ENCODE measurements around the gene APOL4.
"Not testable (repeated sequence)": the region's sequence is repeated elsewhere in the genome, so short reads cannot be mapped to it uniquely, and the experiment has no call there.

APOL4 gene

GRCh38 chr22:36229649-36230048 lies 28.0 kb upstream of the APOL4 start:
- not testable (repeated sequence) for DNase-seq

GRCh38 chr22:36228944-36229343 lies 27.3 kb upstream of the APOL4 start:
- no peak for DNase-seq

- not testable (repeated sequence) for DNase-seq
Observed at GRCh38 chr22:36228369-36228768, 26.8 kb upstream of the APOL4 start.

- DNase-seq: no peak
Observed at GRCh38 chr22:36227806-36228205, 26.2 kb upstream of the APOL4 start.

- no peak for DNase-seq
Observed at GRCh38 chr22:36227396-36227795, 25.8 kb upstream of the APOL4 start.

GRCh38 chr22:36226189-36226588 lies 24.6 kb upstream of the APOL4 start:
- no peak for DNase-seq

- no peak for DNase-seq
Observed at GRCh38 chr22:36225333-36225922, 23.8 kb upstream of the APOL4 start.

GRCh38 chr22:36224245-36224644 lies 22.6 kb upstream of the APOL4 start:
- DNase-seq: no peak

GRCh38 chr22:36223504-36223903 lies 21.9 kb upstream of the APOL4 start:
- DNase-seq: no peak

GRCh38 chr22:36222887-36223450 lies 21.4 kb upstream of the APOL4 start:
- no peak for DNase-seq

GRCh38 chr22:36221799-36222751 lies 20.5 kb upstream of the APOL4 start:
- DNase-seq: peak; percentile 36

- DNase-seq: no peak
Observed at GRCh38 chr22:36220451-36220921, 18.9 kb upstream of the APOL4 start.

GRCh38 chr22:36218648-36219193 lies 17.1 kb upstream of the APOL4 start:
- DNase-seq: no peak

- DNase-seq: no peak
Observed at GRCh38 chr22:36215981-36216380, 14.4 kb upstream of the APOL4 start.

- no peak for DNase-seq
Observed at GRCh38 chr22:36213586-36213985, 12.0 kb upstream of the APOL4 start.

- no peak for DNase-seq
Observed at GRCh38 chr22:36212901-36213300, 11.3 kb upstream of the APOL4 start.

- no peak for DNase-seq
Observed at GRCh38 chr22:36211237-36211861, 9.7 kb upstream of the APOL4 start.

GRCh38 chr22:36210224-36210623 lies 8.6 kb upstream of the APOL4 start:
- no peak for DNase-seq

GRCh38 chr22:36209488-36209908 lies 7.9 kb upstream of the APOL4 start:
- DNase-seq: not testable (repeated sequence)

GRCh38 chr22:36208914-36209313 lies 7.3 kb upstream of the APOL4 start:
- no peak for DNase-seq

GRCh38 chr22:36208162-36208765 lies 6.7 kb upstream of the APOL4 start:
- DNase-seq: no peak

- no peak for DNase-seq
Observed at GRCh38 chr22:36206255-36206654, 4.6 kb upstream of the APOL4 start.

GRCh38 chr22:36205573-36205972 lies 4.0 kb upstream of the APOL4 start:
- not testable (repeated sequence) for DNase-seq

All from NCI-H1105 (cell line).